Coronary artery (tissue), 2 donors: ENCODE measurements around the gene FBLN1.
A peak's percentile ranks its signal among the peaks of the same experiment; 100 is the strongest.

Source experiments
- DNase-seq: peaks from one replicate; pipeline ENCODE4 v3.0.0-alpha.2; 2017; ENCODE audit warnings: low spot score
- H3K27ac ChIP-seq, 2 donors: fragments of 200-600 bp; sonication (generic); one replicate each; pipeline ENCODE4 v1.5.1; 2016 to 2019
- H3K4me3 ChIP-seq: fragments of 200-600 bp; sonication (generic); 2 replicates; pipeline ENCODE4 v1.5.1; 2016; ENCODE audit warnings: mild to moderate bottlenecking, moderate library complexity
- TF ChIP-seq, protein P1 (sequence below): fragments of 200-600 bp; sonication (generic); IDR thresholded peaks from one replicate; pipeline ENCODE4 v1.5.1; 2019; ENCODE audit warnings: antibody characterized with exemption

Gene FBLN1

DNA sequence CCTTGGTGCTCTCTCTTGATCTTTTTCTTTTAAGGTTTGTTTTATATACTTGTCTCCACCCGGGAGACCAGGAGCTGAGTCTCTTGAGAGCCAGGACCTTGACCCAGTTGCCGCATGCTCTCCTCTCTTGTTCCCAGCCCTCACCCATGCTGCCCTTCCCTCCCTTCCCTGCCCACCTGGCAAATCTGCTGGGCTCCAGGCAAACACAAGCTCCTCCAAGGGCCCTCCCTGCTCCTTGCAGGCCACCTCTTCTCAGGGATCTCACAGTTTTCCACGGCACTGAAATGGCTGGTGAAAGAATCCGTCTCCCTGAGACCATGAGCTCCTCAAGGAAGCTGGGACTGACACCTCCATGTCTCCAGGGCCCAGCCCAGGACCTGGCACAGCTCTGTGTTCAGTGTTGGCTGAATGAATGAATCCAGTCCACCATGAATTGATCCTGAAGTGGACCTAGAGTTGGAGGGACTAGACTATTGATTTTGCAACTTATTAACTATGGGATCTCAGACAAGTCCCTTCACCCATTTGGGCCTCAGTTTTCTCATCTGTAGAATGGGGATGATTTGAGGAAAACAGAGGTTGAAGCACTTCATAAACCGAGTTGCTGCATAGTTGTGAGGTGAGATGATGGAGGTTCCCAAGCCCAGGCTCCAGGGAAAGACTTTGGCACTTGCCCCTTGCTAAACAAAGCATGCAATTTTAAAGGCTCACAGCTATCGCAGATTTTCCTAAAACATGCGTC, 25.1 kb upstream of the FBLN1 start:
- TF ChIP-seq, protein P1, sequence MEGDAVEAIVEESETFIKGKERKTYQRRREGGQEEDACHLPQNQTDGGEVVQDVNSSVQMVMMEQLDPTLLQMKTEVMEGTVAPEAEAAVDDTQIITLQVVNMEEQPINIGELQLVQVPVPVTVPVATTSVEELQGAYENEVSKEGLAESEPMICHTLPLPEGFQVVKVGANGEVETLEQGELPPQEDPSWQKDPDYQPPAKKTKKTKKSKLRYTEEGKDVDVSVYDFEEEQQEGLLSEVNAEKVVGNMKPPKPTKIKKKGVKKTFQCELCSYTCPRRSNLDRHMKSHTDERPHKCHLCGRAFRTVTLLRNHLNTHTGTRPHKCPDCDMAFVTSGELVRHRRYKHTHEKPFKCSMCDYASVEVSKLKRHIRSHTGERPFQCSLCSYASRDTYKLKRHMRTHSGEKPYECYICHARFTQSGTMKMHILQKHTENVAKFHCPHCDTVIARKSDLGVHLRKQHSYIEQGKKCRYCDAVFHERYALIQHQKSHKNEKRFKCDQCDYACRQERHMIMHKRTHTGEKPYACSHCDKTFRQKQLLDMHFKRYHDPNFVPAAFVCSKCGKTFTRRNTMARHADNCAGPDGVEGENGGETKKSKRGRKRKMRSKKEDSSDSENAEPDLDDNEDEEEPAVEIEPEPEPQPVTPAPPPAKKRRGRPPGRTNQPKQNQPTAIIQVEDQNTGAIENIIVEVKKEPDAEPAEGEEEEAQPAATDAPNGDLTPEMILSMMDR = no peak
- Histone ChIP-seq H3K4me3 (no peak overlapping the region), H3K27ac (peak overlapping the region in 1 of 2 donors; percentile 63)
- DNase-seq = no peak

DNA sequence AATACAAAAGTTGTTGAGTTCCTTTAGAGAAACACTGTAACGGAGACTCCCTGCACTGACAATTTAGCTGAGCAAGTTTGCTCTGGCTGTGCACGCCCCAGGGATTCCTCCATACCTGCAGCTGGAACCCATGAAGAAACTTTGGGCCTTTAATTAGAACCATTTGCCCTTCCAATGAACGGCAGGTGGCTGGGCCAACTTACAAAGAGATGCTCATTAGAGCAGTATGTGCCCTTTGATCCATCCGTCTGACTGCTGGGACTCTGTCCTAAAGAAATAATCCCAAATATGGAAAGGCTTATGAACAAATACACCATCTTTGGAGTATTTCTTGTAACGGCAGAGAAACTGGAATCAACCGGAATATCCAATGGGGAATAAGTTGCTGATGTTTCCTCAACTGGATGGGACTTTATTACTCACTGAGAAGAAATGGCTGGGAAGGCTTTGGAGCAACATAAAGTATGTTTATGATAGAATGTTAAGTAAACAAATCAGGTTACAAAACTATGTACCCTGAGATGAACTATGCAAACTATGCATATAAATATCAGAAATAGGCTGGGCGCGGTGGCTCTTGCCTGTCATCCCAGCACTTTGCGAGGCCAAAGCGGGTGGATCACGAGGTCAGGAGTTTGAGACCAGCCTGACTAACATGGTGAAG, 24.4 kb upstream of the FBLN1 start:
- DNase-seq = no peak
- Histone ChIP-seq H3K27ac (peak overlapping the region in 1 of 2 donors; percentile 63), H3K4me3 (no peak overlapping the region)
- TF ChIP-seq, protein P1 = no peak

DNA sequence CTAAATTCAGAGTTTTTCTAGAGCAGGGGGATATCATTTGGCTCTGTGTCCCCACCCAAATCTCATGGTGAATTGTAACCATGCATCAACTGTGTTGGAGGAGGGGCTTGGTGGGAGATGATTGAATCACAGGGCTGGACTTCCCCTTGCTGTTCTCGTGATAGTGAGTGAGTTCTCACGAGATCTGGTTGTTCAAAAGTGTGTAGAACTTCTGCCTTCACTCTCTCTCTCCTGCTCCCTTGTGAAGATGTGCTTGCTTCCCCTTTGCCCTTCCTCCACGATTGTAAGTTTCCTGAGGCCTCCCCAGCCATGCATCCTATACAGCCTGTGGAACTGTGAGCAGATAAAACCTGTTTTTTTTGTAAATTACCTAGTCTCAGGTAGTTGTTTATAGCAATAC, 22.0 kb upstream of the FBLN1 start:
- Histone ChIP-seq H3K4me3 (no peak overlapping the region), H3K27ac (no peak overlapping the region)
- TF ChIP-seq, protein P1 = no peak
- DNase-seq = no peak

DNA sequence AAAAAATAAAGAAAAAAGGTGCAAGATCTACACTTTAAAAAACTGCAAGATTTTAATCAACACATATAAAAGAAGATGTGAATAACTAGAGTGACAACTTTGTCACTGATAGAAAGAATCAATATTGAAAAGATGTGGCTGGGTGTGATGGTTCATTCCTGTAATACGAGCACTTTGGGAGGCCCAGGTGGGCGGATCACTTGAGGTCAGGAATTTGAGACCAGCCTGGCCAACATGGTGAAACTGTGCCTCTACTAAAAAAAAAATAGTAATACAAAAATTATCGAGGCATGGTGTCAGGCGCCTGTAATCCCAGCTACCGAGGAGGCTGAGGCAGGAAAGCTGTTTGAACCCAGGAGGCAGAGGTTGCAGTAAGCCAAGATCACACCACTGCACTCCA, 21.0 kb upstream of the FBLN1 start:
- Histone ChIP-seq H3K27ac (no peak overlapping the region), H3K4me3 (no peak overlapping the region)
- no peak for DNase-seq
- TF ChIP-seq, protein P1 = no peak

DNA sequence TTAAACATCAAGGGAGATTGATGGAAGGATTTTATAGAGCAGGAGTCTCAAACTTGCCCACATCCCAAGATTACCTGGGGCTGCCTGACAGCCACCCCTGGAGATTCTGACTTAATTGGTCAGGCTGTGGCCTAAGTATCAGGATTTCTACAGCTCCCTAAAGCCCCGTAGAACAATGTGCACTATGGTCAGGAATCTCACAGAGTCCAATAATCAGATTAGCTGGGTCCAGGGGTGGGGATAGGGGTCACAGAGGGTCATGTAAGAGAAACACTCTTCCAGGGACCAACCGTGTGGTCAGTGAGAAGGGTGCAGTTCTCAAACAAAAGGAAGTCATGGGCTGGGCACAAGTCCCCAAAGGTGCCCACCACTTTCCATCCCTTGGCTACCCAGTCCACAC, 20.5 kb upstream of the FBLN1 start:
- no peak overlapping the region for H3K4me3 ChIP-seq
- TF ChIP-seq, protein P1 = no peak
- H3K27ac ChIP-seq = no peak overlapping the region
- DNase-seq = no peak

DNA sequence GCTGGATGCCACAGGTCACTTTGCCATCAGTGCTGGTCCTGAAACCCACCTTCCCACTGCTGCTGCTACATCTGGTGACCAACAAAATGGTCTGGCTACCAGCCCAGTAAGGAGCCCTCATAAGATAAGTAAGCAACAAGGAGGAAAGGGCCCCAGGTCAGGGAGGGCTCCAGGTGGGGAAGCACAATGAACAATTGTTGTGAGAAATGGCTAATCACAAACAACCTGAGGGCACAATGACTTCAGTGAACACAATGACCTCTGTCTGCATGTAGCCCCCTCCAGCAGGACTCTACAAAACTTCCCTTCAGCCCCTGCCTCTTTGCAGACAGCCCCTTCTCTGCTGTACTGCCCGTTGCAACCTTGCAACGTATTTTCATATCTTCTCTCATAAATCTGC, 19.4 kb upstream of the FBLN1 start:
- no peak overlapping the region for H3K27ac ChIP-seq
- TF ChIP-seq, protein P1 = no peak
- no peak overlapping the region for H3K4me3 ChIP-seq
- no peak for DNase-seq
